Thyroid gland (tissue), 4 donors: ENCODE results near the gene PAGR1.
"Not testable (repeated sequence)": the region's sequence is repeated elsewhere in the genome, so short reads cannot be mapped to it uniquely, and the experiment has no call there.

ENCODE experiments used
- POLR2A ChIP-seq, 2 donors: fragments of 450-650 bp; IDR thresholded peaks; one replicate each; pipeline ENCODE4 v1.6.1; 2017; ENCODE audit warnings: antibody characterized with exemption in 2 of 2, mild to moderate bottlenecking in 2 of 2, moderate library complexity in 1 of 2
- TF ChIP-seq, protein P1 (sequence below), 6 experiments: fragments of 200-600 bp in 3 of 6; fragments of 450-650 bp in 3 of 6; sonication (generic) in 3 of 6; IDR thresholded peaks; one replicate each; pipeline ENCODE4 v1.5.1; 2016 to 2019; ENCODE audit warnings: antibody characterized with exemption in 6 of 6, mild to moderate bottlenecking in 2 of 6, inconsistent platforms in 1 of 6, moderate library complexity in 1 of 6

- TF ChIP-seq POLR2A (IDR thresholded peaks at IDR 0.05), result not testable (repeated sequence)
- TF ChIP-seq, protein P1, sequence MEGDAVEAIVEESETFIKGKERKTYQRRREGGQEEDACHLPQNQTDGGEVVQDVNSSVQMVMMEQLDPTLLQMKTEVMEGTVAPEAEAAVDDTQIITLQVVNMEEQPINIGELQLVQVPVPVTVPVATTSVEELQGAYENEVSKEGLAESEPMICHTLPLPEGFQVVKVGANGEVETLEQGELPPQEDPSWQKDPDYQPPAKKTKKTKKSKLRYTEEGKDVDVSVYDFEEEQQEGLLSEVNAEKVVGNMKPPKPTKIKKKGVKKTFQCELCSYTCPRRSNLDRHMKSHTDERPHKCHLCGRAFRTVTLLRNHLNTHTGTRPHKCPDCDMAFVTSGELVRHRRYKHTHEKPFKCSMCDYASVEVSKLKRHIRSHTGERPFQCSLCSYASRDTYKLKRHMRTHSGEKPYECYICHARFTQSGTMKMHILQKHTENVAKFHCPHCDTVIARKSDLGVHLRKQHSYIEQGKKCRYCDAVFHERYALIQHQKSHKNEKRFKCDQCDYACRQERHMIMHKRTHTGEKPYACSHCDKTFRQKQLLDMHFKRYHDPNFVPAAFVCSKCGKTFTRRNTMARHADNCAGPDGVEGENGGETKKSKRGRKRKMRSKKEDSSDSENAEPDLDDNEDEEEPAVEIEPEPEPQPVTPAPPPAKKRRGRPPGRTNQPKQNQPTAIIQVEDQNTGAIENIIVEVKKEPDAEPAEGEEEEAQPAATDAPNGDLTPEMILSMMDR (IDR thresholded peaks at IDR 0.05), result not testable (repeated sequence)
Measured at GRCh38 chr16:29869067-29869466, 53.1 kb downstream of the PAGR1 start.
